RPMI7951 (cell line): ENCODE measurements around the gene ZBTB21. TPM values are rescaled to one million over a fixed set of nuclear protein-coding genes. Genes with fewer than 3 reads are reported as not detected.

ENCODE experiments used
- DNase-seq: peaks from one replicate; pipeline ENCODE4 v3.0.0-alpha.2; 2012; ENCODE audit warnings: low read depth
- total RNA-seq: library from RNA; depleted of rRNA; stranded (reverse); fragments of >200 nt; shearing (Covaris generic); gene quantifications from 2 replicates; pipeline ENCODE4 v1.2.3, GENCODE V29; 2014

The ZBTB21 gene
- total RNA-seq, 1 experiment from 2014 or later: 15.7 TPM

DNA sequence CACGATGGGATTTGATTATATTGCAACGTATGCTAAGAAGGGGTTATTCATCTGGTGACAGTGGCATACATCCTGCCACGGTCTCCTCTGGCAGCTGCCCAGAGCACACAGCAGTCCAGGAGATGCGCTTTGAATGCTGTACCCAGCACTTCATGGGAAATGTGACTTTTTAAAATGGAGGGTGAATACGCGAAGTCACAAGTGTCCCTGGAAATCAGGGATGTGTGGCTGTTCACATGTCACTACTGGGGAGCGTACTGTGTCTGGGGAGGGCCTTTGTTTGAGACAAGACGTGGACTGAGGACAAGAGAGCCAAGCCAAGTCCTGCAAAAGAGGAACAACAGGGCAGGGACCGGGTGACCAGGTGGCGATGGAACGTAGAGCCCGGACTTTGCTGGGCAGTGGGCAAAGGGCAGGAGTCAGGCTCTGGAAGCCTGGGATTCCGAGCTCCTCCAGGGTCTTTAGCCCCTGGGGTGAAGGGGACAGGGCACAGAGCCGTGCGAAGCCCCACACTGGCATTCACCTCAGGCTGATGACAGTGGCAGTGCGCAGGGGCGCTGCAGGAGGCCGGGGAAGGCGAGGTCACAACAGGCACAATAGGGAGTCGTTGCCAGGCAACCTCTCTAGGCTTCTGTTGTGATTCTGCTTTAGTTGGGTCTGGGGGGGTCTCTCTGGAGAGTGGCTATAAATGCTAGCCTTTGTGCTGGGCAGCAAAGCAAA lies 11.4 kb upstream of the ZBTB21 start:
- DNase-seq: no peak

DNA sequence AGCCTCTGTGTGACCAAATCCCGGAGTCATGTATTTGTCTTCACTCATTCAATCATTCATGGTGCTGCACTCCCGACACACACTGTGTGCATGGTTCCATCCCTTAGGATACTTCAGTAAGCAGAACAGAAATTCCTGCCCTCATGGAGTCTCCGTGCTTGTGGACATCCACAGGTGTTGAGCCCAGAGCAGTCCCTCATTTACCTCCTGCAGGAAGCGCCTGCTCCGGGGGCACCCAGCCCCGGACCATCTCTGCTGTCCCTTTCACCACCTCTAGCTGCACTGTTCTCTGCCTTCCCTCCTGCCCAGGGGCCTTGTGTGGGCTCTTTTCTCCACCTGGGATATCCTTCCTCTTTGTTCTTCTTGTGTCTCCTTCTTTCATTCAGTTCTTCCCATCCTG lies 9.5 kb upstream of the ZBTB21 start:
- no peak for DNase-seq

DNA sequence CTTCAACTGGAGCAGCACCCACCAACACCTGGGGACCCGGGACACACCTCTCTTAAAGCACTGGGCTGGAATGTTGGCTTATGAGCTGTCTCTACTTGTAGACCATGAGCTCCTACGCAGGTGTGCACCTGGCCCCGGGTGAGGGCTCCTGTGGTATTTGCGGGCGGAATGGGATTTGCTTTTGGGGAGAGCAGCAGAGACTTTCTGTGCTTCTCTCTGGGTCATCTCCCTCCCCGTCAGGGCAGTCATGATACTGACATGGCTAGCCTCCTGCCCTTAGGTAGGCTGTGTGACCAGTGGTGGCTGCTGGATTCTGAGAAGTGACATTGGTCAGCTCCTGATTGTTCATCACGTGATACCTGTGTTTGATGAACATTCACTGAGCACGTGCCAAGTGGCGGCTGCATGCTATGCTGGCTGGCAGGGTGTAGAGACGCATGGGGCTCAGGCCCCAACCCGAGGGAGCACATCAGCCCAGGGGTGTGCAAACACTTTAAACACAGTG lies 9.0 kb upstream of the ZBTB21 start:
- no peak for DNase-seq

DNA sequence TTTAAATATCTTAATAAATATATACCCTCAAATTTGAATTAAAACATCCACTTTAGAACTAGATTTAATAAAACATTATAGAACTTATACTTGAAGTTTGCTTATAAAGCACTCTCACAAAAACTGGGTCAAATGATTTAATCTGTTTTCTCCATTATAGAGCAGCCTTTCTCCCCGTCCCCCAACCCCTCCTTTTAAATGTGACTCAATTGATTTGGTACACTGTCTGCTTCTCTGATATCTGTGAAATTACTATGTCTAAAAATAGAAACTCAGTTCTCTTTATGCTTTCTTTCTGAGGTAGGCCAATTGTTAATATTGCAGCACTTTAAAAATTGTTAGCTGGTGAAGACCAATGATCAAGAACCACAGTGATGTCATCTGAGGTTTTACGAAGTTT lies 6.9 kb upstream of the ZBTB21 start:
- no peak for DNase-seq

DNA sequence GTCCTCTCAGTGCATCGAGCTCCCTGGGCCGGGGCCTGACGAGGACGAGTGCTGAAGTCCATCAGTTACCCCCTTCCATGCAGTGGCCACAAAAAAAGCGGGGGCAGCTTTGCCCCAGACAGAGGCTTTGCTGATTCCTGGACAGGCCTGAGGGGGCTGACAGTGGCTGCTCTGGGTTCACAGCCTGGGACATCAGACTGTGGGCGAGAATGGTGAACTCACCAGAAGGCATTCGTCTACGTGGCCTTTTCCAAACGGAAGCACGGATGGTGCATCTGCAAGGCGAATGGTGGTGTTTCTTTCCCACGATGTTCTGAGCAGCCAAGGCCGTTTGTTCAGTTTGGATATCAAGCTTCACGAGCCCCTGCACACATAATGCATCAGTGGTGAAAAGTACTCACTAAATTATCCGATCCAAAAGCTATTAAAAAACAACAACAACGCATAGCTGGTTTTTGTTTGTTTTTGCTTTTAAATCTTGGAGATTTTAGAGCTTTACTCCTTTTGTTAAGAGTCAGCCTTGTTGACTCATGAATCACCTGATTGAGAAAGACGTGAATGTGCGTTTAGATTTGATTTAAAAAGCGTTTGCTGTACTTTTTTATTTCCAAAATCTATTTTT lies 6.3 kb upstream of the ZBTB21 start:
- DNase-seq: no peak

DNA sequence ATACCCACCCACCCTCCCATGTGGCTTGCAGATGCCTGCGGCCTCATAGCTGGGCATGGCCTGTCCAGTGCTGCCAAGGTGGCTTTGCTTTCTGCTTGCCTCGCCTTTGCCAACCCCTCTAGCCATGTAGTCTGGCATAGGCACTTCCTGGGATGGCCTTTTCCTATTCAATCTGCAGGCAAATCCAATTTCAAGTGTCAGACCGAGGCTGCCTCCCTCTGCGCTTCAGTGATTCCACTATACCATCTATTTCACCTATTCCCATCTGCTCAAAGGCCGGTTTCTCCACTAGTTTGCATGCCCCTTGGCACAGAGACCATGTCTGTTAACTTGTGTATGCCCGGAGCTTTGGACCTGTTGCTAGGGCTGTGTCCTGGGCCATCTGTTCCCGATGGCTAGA lies 3.8 kb upstream of the ZBTB21 start:
- no peak for DNase-seq

DNA sequence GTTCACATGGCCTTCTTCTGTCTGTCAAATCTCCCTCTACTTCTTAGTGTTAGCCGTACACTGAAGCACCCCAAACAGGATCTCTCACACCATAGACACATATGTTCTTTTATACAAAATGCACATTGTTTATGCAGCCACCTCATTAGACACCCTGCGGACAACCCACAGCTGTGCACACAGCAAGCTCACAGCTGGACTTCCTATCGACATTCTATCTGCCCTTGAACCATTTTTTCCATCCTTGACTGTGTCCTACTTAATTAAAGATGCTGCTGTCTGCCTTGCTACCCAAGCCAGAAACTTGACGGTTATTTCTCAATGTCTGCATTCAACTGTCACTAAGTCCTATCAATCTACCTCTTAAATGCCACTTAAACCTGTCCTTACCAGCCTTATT lies 3.2 kb upstream of the ZBTB21 start:
- DNase-seq: no peak

DNA sequence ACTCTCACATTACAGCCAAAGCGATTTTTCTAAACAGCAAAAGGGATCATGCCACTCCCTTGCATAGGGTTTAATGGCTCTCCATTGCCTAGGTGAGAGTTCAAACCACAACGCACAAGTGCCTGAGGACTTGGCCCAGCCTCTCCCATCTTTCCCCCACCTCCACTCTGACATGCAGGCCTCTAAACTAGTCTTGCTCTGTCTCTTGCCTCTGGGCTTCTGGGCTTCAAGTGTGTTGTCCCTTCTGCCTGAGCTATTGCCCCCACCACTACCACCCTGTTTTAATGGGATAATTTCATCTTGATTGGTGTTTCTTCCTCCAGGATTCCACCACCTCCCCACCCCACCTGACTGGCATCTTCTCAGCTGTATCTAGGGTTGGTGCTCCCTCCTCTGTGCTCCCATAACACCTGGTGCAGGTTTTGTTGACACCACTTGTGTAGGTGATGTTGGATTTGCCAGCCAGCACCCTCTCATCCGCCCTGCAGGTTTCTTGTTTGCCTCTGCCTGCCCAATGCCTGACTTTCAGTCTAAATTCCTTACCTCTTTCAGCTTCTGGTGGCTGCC lies 2.7 kb upstream of the ZBTB21 start:
- no peak for DNase-seq

DNA sequence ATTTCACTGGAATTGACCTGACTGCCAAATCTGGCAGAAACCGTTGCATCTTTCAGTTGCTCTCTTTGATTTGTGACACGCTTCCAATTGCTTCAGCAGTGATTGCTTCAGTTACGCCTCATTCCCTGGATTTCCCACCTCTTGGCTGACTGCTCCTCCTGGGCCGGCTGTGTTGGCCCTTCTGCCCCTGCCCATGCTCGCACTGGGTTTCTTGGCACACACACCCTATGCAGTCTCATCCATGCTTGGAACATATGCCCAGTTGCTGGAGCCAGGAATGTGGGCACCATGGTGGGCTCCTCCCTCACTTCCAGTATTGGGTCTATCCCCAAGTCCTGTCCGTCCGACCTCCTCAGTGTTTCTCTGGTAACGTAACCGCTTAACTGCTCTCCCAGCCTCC lies 2.2 kb upstream of the ZBTB21 start:
- DNase-seq: no peak

DNA sequence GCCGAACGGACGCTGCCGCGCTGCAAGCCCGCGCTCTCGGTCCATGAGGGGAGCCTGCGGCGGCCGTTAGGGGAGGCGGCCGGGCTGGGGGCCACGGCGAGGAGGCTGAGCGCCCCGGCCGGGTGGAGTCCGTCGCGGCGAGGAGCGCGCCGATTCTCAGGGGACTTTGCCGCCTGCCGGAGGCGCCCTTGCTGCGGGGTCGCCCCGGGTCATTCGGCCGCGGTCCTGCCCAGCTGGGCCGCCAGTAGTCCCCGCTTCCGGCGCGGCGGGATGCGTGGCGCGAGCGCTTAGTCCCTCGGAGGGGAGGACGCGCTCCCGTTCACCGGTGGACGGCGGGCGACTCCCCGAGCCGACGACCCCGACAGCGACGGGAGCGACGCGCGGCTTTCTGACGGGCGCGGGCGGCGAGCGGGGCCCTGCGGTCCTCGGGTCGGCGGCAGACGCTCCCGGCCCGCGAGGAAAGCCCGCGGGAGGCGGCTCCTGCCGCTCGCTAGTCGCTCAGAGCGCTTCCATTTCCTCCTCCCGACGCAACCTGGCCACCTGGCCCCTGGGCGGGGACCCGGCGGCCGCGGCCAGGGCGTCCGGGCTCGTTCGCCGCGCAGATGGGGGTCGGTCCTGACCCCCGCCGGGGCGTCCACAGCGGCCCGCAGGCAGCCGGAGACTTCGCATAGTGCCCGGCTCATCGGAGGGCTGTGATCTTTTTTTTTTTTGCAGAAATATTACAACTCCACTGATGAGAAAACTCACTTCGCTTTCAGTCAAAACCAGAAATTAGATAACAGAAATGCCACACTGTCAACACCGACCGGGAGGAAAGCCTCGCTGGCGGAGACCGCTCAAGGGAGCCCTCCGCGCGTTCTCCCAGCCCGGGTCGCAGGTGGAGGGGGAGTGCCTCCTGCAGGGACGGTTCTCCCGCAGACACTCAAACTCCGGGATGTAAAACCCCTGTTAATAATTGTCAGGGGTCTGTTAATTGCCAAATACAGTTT lies 641 bp upstream of the ZBTB21 start:
- peak; percentile 20 for DNase-seq

DNA sequence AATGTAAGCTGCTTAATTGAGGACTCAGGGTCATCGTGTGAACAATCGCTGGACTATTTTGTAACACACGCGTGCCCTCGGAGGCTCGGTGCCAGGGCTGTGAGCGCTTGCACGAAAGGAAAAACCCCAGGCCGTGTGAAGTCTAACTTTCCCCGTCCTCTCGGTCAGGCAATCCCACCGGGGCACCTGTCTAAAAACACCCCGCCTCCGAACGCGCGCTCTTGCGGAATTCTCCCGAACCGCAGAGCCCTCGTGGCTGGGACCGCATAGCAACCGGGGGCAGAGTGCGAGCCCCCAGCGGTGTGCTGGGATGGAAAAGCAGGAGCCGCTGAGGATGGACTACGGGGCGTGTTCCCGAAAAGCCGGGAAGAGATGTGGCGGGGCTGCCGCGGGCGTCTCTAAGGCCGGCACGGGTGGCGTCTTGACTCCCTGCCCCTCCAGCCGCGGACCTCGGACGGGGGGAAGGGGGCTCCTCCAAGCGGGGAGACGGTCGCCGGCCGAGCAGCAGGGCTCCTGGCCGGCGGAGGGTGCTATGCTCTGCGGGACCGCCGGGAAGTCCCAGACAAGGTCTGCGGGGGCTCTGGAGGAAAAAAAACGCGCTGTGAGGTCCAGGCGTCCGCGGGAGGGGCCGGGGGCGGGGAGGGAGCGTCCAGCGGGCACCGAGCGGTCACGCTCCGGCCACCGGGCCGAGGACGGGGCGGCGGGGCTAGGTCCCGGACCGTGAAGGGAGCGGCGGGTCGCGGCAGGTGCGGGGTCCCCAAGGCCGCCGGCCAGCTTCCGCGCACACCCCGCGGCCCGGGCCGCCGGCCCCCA lies 936 bp downstream of the ZBTB21 start:
- peak; percentile 81 for DNase-seq

DNA sequence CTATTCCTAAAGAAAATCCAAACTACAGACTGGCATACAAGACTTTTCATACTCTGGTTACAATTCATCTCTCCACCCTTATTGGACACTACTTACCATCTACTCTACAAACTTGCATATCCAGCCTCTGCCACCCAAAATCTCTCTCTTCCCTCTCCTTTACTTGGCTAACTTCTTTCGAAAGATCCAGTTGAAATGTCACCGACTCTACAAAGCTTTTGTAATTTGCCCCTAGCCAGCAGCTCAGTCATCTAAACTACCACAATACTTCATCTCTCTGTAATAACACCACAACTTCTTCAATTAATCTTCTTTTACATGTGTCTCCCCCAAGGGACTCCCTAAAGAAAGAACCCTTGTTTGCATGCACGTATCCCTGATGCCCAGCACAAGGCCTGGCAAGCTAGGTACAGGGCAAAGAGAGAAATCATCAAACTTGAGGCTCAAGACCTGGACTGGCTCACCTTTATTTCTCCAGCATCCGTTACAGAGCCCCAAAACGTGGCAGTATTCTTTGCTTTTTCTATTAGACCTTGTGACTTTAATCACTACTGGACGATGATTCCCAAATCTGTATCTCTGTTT lies 2.7 kb downstream of the ZBTB21 start:
- no peak for DNase-seq

DNA sequence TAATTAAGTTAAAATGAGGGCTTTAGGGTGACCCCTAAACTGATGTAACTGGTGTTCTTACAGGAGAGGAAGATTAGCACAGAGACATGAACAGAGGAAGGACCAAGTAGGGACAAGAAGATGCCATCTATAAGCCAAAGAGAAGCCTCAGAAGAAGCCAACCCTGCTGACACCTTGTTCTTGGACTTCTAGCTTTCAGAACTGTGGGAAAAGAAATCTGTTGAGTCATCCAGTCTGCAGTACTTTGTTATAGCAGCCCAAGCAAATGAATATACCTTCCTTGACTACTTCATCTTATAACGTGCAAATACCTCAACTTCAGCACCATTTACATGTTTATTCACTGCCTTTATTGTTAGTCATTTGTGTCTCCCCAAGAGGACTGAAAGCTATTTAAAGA lies 3.4 kb downstream of the ZBTB21 start:
- DNase-seq: no peak

DNA sequence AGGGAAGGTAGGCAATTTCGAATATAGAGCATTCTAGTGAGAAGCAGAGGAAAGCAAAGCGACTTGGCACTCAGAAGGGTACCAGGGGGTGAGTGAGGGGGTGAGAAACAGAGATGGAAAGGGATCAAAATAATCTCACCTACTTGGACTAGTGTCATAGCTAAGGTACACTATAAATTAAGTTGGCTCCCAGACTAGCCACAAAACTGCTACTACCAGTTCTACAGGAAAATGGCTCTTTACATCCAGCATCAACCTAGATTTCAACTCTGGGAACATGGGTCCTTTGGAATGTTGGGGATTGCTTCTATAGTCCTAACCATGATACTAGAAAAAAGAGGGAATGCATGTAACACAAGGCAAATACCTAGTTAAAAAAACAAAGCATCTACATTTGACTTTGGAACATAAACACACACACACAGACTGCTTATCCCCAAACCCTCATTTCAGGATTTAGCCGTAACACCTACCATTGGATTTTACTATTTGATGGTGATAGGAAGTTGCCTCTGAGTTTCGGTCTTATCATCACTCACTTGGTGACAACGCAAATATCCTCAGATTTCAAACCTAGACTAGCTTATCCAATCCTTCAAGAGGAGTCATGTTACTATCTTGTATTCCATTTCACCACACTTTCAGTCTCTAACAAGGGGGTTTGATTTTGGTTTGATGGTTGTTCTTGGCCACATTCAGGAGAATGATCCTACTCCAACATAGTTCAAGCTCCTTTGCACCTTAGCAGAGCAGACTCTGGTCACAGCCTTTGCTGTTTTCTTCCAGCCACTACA lies 5.6 kb downstream of the ZBTB21 start:
- no peak for DNase-seq

DNA sequence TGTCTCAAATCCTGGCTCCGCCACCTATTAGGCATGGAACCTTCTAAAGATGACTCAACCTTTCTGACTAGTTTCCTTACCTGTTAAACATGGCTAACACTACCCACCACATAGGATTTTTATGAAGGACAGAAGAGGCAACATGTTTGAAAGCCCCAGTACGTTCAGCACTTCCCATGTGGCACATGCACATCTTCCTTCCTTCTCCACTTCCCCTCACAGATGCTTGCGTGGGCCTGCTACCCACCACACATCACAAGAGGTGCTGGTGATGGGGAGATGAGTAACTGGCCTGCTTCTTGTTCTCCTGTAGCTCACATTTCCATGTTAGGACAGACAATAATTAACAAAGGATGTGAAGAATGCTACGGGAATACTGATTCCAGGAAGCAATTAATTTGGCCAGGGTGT lies 7.1 kb downstream of the ZBTB21 start:
- DNase-seq: peak; percentile 72

DNA sequence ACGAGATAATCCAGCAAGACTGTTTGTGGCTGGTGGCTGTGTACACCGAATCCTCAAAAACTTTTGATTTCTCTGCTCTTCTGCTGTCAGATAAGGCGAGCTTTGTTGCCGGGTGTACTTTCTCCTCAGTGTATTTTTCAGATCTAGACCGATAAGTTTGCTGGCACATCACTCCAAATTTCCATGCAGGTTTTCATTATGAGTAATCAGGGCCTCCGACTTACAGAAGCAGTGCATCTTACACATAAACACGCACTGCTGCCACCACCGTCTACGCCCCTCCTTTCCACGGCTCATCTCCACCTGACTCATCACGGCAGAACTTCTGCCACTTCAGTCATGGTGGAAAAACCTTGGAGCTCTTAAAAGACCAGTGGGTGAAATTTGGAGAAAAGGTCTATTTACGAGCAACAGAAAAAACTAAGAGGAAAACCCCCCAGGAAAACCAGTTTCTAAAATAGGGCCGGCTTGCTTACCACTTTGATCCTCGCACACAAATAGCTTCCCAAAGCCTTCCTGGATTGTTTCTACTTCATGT lies 7.7 kb downstream of the ZBTB21 start:
- peak; percentile 95 for DNase-seq

DNA sequence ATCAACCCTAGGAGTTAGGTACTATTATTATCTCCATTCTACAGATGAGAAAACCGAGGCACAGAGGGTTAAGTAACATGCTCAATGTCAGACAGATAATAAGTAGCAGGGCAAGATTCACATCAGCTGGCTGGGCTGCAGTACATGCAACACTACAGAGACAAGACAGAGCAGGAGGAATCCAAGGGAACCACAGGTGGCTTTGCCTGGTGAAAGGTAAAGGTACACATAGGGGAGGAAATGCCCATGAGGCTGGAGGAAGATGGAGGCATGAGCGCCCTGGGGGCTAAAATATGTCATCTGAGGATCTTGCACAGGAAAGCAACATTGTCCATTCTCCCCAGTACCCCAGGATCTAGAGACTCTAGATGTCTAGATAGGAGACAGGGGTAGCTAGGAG lies 8.4 kb downstream of the ZBTB21 start:
- DNase-seq: no peak

DNA sequence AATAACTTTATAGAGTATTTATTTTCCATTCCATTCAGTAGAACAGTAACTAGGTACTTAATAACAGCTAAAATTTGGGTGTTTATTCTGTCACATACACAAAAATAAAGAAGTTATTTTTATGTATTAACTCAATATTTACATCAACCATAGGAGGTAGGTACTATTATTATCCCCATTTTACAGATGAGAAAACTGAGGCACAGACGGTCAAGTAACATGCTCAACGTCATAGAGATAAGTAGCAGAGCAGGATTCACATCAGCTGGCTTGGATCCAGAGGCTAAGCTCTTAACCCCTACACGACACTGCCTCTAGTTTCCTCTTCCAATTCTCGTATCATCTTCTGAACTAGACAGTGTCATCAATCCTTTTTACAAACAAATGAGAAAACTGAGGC lies 9.3 kb downstream of the ZBTB21 start:
- no peak for DNase-seq

DNA sequence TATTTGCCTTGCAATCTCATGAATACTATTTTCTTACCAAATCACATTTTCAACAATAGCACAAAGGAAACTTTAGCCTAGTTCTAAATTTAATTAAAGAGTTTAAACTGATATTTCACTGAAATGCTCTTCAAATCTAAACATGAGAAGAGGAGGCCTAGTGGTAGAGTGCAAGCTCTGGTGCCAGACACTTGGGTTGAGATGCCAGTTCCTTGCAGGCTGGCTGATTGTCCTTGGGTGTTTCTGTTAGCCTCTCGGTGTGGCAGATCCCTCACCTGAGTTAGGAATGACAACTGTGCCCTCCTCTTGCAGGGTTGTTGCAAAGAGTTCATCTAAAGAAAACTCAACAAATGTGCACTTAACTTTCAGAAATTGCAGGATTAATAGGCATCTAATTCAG lies 12.5 kb downstream of the ZBTB21 start:
- DNase-seq: no peak

DNA sequence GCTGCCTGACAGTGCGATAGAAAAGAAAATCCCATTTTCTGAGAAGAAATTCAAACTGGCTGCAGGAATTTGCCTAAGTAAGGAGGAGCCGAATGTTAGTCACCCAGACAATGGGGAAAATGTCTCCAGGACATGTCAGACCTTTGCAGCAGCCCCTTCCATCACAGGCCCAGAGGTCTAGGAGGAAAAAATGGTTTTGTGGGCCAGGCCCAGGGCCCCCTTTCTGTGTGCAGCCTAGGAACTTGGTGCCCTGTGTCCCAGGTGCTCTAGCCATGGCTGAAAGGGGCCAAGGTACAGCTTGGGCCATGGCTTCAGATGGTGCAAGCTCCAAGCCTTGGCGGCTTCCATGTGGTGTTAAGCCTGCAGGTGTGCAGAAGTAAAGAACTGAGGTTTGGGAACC lies 14.6 kb downstream of the ZBTB21 start:
- no peak for DNase-seq
